ENCODE data around the gene PNMA1.

GRCh38 chr14:73723797-73724661, 9.8 kb upstream of the PNMA1 start:
- TF ChIP-seq ARNT (IDR thresholded peaks at IDR 0.05) (no peak), SP1 (IDR thresholded peaks at IDR 0.05) (no peak), L3MBTL2 (conservative IDR thresholded peaks at IDR 0.05) (no peak), LEF1 (IDR thresholded peaks at IDR 0.05; ENCODE audit: borderline replicate concordance) (no peak)

Measured in HEK293T (cell line).